HG03097 (cell line): ENCODE results near the gene KCTD19.

Experiments
- ATAC-seq: cut with Tn5 transposase; IDR thresholded peaks from one replicate; pipeline ENCODE4 v1.9.1; 2021; ENCODE audit not compliant: unreplicated experiment, low FRiP score

The KCTD19 gene

GRCh38 chr16:67246081-67246755 lies 80.3 kb downstream of the KCTD19 start:
- no peak for ATAC-seq

GRCh38 chr16:67245674-67246080 lies 80.9 kb downstream of the KCTD19 start:
- ATAC-seq: no peak

- no peak for ATAC-seq
Measured at GRCh38 chr16:67245186-67245585, 81.4 kb downstream of the KCTD19 start.

GRCh38 chr16:67244387-67245185 lies 82.0 kb downstream of the KCTD19 start:
- peak; percentile 50 for ATAC-seq

GRCh38 chr16:67243481-67243880 lies 83.1 kb downstream of the KCTD19 start:
- ATAC-seq: no peak

GRCh38 chr16:67242138-67242730 lies 84.3 kb downstream of the KCTD19 start:
- no peak for ATAC-seq

- ATAC-seq: no peak
Measured at GRCh38 chr16:67241008-67241900, 85.3 kb downstream of the KCTD19 start.

GRCh38 chr16:67240506-67240905 lies 86.0 kb downstream of the KCTD19 start:
- ATAC-seq: no peak
